D721Med (cell line): ENCODE measurements around the gene CTAG2.

ENCODE experiments used
- DNase-seq: peaks from one replicate; pipeline ENCODE4 v3.0.0; 2011; ENCODE audit warnings: low spot score; ENCODE audit not compliant: insufficient read length
- FAIRE-seq: peaks from 2 replicates; lab custom pipeline; 2011; peaks lifted over from hg19 to GRCh38; lab: Jason Lieb, UNC
- TF ChIP-seq, protein P1 (sequence below): IDR thresholded peaks from 2 replicates; pipeline ENCODE4 v1.5.1; 2012; ENCODE audit warnings: mild to moderate bottlenecking, control low read depth; ENCODE audit not compliant: insufficient read depth; ENCODE audit errors: missing control alignments

The CTAG2 gene

GRCh38 chrX:154661170-154661569 lies 7.8 kb upstream of the CTAG2 start:
- no peak for DNase-seq
- TF ChIP-seq, protein P1, sequence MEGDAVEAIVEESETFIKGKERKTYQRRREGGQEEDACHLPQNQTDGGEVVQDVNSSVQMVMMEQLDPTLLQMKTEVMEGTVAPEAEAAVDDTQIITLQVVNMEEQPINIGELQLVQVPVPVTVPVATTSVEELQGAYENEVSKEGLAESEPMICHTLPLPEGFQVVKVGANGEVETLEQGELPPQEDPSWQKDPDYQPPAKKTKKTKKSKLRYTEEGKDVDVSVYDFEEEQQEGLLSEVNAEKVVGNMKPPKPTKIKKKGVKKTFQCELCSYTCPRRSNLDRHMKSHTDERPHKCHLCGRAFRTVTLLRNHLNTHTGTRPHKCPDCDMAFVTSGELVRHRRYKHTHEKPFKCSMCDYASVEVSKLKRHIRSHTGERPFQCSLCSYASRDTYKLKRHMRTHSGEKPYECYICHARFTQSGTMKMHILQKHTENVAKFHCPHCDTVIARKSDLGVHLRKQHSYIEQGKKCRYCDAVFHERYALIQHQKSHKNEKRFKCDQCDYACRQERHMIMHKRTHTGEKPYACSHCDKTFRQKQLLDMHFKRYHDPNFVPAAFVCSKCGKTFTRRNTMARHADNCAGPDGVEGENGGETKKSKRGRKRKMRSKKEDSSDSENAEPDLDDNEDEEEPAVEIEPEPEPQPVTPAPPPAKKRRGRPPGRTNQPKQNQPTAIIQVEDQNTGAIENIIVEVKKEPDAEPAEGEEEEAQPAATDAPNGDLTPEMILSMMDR, result no peak
- no peak for FAIRE-seq

DNA sequence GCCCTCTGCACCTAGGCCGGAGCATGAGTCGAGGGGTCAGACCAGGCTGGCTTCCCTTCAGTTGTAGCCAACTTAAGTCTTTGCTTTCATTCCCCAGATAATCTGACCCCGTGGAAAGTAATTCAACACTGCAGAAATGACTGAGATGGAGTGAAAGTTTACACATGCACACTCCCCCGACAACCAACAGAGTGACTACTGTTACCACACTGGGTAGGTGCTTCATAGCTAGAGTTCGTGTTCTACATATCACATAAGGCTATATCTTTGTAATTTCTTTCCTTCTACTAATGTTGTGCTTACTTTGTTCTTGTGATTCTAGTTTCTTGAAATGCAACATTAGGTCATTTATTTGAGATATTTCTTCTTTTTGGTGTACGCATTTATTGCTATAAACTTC lies 7.2 kb upstream of the CTAG2 start:
- DNase-seq, result no peak
- TF ChIP-seq, protein P1, result no peak
- no peak for FAIRE-seq

DNA sequence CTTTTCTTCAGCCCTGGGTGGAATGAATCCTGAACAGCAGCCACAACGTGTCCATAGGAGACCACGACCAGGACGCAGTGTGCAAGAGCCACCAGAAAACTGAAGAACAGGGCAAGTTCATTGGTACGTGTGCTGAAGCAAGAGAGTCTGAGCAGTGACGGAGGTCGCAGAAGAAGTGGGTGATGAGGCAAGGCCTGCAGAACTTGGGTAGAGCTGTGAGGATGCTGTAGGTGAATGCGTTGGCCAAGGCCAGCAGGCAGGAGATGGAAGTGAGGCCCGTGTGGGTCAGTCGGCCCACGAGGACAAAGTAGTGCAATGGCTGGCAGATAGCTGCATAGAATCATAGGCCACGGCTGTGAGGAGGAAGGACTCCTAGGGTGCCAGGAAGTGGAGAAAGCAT lies 5.6 kb upstream of the CTAG2 start:
- DNase-seq, result no peak
- no peak for FAIRE-seq
- TF ChIP-seq, protein P1, result no peak

GRCh38 chrX:154658187-154658586 lies 4.8 kb upstream of the CTAG2 start:
- FAIRE-seq (no peak), DNase-seq (no peak)
- TF ChIP-seq, protein P1, result no peak

GRCh38 chrX:154657226-154657805 lies 3.9 kb upstream of the CTAG2 start:
- TF ChIP-seq, protein P1, result no peak
- FAIRE-seq, result no peak
- no peak for DNase-seq

GRCh38 chrX:154655786-154656185 lies 2.4 kb upstream of the CTAG2 start:
- TF ChIP-seq, protein P1, result no peak
- no peak for DNase-seq

DNA sequence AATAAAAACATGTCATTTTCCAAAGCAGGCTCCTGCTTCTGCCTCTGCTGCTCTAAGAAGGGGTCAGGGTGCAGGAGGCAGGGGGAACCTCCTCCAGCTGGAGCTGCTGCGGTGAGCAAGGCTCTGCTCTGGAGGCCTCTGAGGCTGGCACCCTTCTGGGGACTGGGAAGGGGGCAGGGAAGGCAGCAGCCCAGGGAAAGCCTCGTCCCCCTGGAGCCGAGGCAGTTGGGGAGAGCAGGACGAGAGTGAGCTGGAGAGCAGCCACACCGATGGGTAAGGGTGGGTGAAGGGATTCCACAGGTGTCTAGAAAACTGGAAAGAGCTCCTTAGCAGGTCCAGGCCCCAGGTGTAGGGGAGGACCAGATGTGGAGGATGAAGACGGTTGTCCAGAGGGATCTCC lies 2.0 kb upstream of the CTAG2 start:
- DNase-seq (no peak), FAIRE-seq (no peak)
- TF ChIP-seq, protein P1, result no peak

More at GRCh38 chrX:154655786-154656185, 2.4 kb upstream of the CTAG2 start:
- no peak for FAIRE-seq
